ENCODE results near the gene ZNF441.

- TF ChIP-seq, protein P1, sequence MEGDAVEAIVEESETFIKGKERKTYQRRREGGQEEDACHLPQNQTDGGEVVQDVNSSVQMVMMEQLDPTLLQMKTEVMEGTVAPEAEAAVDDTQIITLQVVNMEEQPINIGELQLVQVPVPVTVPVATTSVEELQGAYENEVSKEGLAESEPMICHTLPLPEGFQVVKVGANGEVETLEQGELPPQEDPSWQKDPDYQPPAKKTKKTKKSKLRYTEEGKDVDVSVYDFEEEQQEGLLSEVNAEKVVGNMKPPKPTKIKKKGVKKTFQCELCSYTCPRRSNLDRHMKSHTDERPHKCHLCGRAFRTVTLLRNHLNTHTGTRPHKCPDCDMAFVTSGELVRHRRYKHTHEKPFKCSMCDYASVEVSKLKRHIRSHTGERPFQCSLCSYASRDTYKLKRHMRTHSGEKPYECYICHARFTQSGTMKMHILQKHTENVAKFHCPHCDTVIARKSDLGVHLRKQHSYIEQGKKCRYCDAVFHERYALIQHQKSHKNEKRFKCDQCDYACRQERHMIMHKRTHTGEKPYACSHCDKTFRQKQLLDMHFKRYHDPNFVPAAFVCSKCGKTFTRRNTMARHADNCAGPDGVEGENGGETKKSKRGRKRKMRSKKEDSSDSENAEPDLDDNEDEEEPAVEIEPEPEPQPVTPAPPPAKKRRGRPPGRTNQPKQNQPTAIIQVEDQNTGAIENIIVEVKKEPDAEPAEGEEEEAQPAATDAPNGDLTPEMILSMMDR (IDR thresholded peaks at IDR 0.05): no peak
- TF ChIP-seq ZFX (IDR thresholded peaks at IDR 0.05; ENCODE audit: borderline replicate concordance): no peak
Observed at GRCh38 chr19:11832253-11832912, 65.6 kb downstream of the ZNF441 start.

All from 22Rv1 (cell line).